GM12878 (cell line): ENCODE results near the gene LAMB4. TPM values are rescaled to one million over a fixed set of nuclear protein-coding genes. Genes with fewer than 3 reads are reported as not detected.
A peak's percentile ranks its signal among the peaks of the same experiment; 100 is the strongest.

Experiments
- ATAC-seq: fragments of 200-7000 bp; cut with Tn5 transposase; 3 replicates; pipeline ENCODE4 v1.9.1; 2020; ENCODE audit warnings: mild to moderate bottlenecking, moderate library complexity
- BruUV-seq: library from RNA; stranded (reverse); fragments of 400-500 nt; replicated peaks from 2 replicates; lab custom pipeline; 2021; lab: Mats Ljungman, UMichigan
- CTCF ChIA-PET: fragments of 300-600 bp; sonication (Branson Sonifier 250); formaldehyde crosslinking; extraction: SDS; loops from one replicate; lab custom pipeline; 2021; ENCODE audit warnings: inconsistent platforms; lab: Yijun Ruan, JAX
- POLR2A ChIA-PET: fragments of 350-600 bp; formaldehyde crosslinking; extraction: SDS; loops from one replicate; lab custom pipeline; 2021; ENCODE audit warnings: inconsistent platforms; lab: Charles Lee
- RAD21 ChIA-PET: fragments of 300-600 bp; sonication (Branson Sonifier 250); formaldehyde crosslinking; loops from one replicate; lab custom pipeline; 2023; ENCODE audit warnings: antibody characterized with exemption; ENCODE audit not compliant: unreplicated experiment; lab: Charles Lee
- SMC1A ChIA-PET: fragments of 300-600 bp; sonication (Branson Sonifier 250); formaldehyde crosslinking; loops from one replicate; lab custom pipeline; 2023; ENCODE audit not compliant: unreplicated experiment, uncharacterized antibody; lab: Charles Lee
- DNase-seq: peaks from one replicate; pipeline ENCODE4 v3.0.0-alpha.2; 2011; ENCODE audit warnings: low read depth, low spot score
- FAIRE-seq: peaks from 3 replicates; lab custom pipeline; 2011; peaks lifted over from hg19 to GRCh38; lab: Jason Lieb, UNC
- H2AFZ ChIP-seq: 2 replicates; pipeline ENCODE4 v1.6.0; 2011; ENCODE audit warnings: low read depth, low read length, control low read depth; ENCODE audit not compliant: control insufficient read depth
- H3K27ac ChIP-seq: 2 replicates; pipeline ENCODE4 v1.5.1; 2011; ENCODE audit warnings: control low read depth; ENCODE audit not compliant: control insufficient read depth, insufficient read depth
- H3K27me3 ChIP-seq, 2 experiments: replicated peaks in 1 of 2; 2 replicates each; pipeline versions ENCODE4 v1.6.0 to v1.6.1; 2011; ENCODE audit warnings: low read length in 1 of 2; ENCODE audit not compliant: control insufficient read depth in 2 of 2, insufficient read depth in 2 of 2
- H3K36me3 ChIP-seq, 2 experiments: 2 replicates each; pipeline ENCODE4 v1.5.1; 2011; ENCODE audit warnings: low read length in 1 of 2; ENCODE audit not compliant: control insufficient read depth in 2 of 2, insufficient read depth in 2 of 2
- H3K4me1 ChIP-seq: 2 replicates; pipeline ENCODE4 v1.6.1; 2011; ENCODE audit warnings: mild to moderate bottlenecking, low read length, moderate library complexity, mixed read lengths; ENCODE audit not compliant: control insufficient read depth, insufficient read depth
- H3K4me2 ChIP-seq: 2 replicates; pipeline ENCODE4 v1.6.0; 2011; ENCODE audit warnings: control low read depth; ENCODE audit not compliant: control insufficient read depth, insufficient read depth
- H3K4me3 ChIP-seq: fragments of 200-600 bp; sonication (generic); 2 replicates; pipeline ENCODE4 v1.5.1; 2016
- H3K79me2 ChIP-seq: 2 replicates; pipeline ENCODE4 v1.6.0; 2011; ENCODE audit warnings: low read length; ENCODE audit not compliant: control insufficient read depth, insufficient read depth
- H3K9ac ChIP-seq: 2 replicates; pipeline ENCODE4 v1.8.0; 2011; ENCODE audit warnings: low read length, control low read depth, mixed read lengths; ENCODE audit not compliant: control insufficient read depth, insufficient read depth
- H3K9me3 ChIP-seq: replicated peaks from 3 replicates; pipeline ENCODE4 v1.5.1; 2011; ENCODE audit warnings: mild to moderate bottlenecking, low read length; ENCODE audit not compliant: control insufficient read depth, insufficient read depth
- H4K20me1 ChIP-seq: 2 replicates; pipeline ENCODE4 v1.6.0; 2011; ENCODE audit not compliant: control insufficient read depth, insufficient read depth
- HDAC2 ChIP-seq: fragments of 200-600 bp; sonication (generic); IDR thresholded peaks from 2 replicates; pipeline ENCODE4 v1.6.1; 2017
- JUND ChIP-seq: IDR thresholded peaks from 2 replicates; pipeline ENCODE4 v1.6.1; 2012; ENCODE audit warnings: low read depth, mild to moderate bottlenecking, low read length, improper control_type of control experiment, moderate library complexity
- RAD21 ChIP-seq: IDR thresholded peaks from 2 replicates; pipeline ENCODE4 v1.6.1; 2011; ENCODE audit warnings: mild to moderate bottlenecking, low read depth, low read length, moderate library complexity; ENCODE audit not compliant: insufficient read depth
- SMC3 ChIP-seq: IDR thresholded peaks from 2 replicates; pipeline ENCODE4 v1.6.1; 2011; ENCODE audit warnings: low read length, improper control_type of control experiment, borderline replicate concordance
- YBX1 ChIP-seq: fragments of 450-650 bp; IDR thresholded peaks from 2 replicates; pipeline ENCODE4 v1.6.1; 2016; ENCODE audit warnings: antibody characterized with exemption
- WGBS: methylation state at CpG from one replicate; pipeline ENCODE4 v1.1.6; 2016; ENCODE audit warnings: low lambda C conversion rate; ENCODE audit not compliant: insufficient replicate concordance, insufficient coverage; ENCODE audit errors: missing lambda C conversion rate; 5-methylcytosine and 5-hydroxymethylcytosine counted together
- in situ Hi-C: fragments of 300-500 bp; cut with MboI; formaldehyde crosslinking; loops from 9 replicates; pipeline ENCODE4 v1.14.3; 2018; ENCODE audit warnings: mixed read lengths
- intact Hi-C: fragments of 100-400 bp; cut with micrococcal nuclease; formaldehyde crosslinking; loops from one replicate; pipeline ENCODE4 v1.14.2; 2022; ENCODE audit not compliant: unreplicated experiment
- polyA plus RNA-seq, 11 experiments: library from polyadenylated mRNA; depleted of rRNA in 4 of 11; unstranded in 6 of 11; stranded (reverse) in 5 of 11; fragments of >200 nt; fragmentation: Nextera tagmentation in 4 of 11; fragmentation: Illumina TruSeq in 1 of 11; extraction: Ambion mirVana in 4 of 11; extraction: Trizol in 1 of 11; gene quantifications; 1 replicate in 1 of 11; 2 replicates in 10 of 11; pipeline versions ENCODE4 v1.2.1 to v1.2.3, GENCODE V29; 2011 to 2016; ENCODE audit warnings: inconsistent platforms in 2 of 11, missing spikeins in 2 of 11, low read depth in 1 of 11
- total RNA-seq, 4 experiments: library from RNA; depleted of rRNA in 3 of 4; stranded (reverse); fragments of >200 nt in 3 of 4; fragmentation: Illumina TruSeq in 1 of 4; extraction: Trizol in 1 of 4; gene quantifications; 2 replicates each; pipeline versions ENCODE4 v1.2.1 to v1.2.3, GENCODE V29; 2013 to 2021
- TF ChIP-seq, protein P1 (sequence below), 3 experiments: IDR thresholded peaks in 2 of 3; conservative IDR thresholded peaks in 1 of 3; 2 replicates each; pipeline ENCODE4 v1.5.1; 2011; ENCODE audit warnings: low read depth in 3 of 3, low read length in 3 of 3, mild to moderate bottlenecking in 3 of 3, control low read depth in 2 of 3, moderate library complexity in 2 of 3, inconsistent platforms in 1 of 3, mixed read lengths in 1 of 3; ENCODE audit not compliant: control insufficient read depth in 2 of 3, insufficient read depth in 1 of 3; ENCODE audit errors: extremely low read depth in 1 of 3

Gene LAMB4
- total and polyA plus RNA-seq, 10 of the 15 experiments (the other 5 are each of a cell fraction or from before 2014, with no cell fraction given), result 0.04 to 0.06 TPM; not detected in 8

GRCh38 chr7:108109221-108109908 lies 20.8 kb downstream of the LAMB4 start:
- intact Hi-C loops (loop anchor here (1.0 kb wide), 1 partner anchor 37 kb away; no protein-coding TSS in a partner anchor), in situ Hi-C loops (no loop called here)
- Histone ChIP-seq H3K4me1 (no peaks in the 10 kb centered on the region), H3K27me3 (no peaks in the 10 kb centered on the region), H2AFZ (no peak overlapping the region)
- POLR2A ChIA-PET, result interaction anchor here (1.0 kb wide), 1 partner anchor 9 kb away, joined by 3 read pairs; no protein-coding TSS in a partner anchor
- no peak for FAIRE-seq
- peak; percentile 91 for ATAC-seq
- TF ChIP-seq RAD21 (peak; percentile 52), HDAC2 (no peak), YBX1 (no peak), SMC3 (peak; percentile 50; the same call in 1 of the 2 replicates), JUND (no peak)
- TF ChIP-seq, protein P1, sequence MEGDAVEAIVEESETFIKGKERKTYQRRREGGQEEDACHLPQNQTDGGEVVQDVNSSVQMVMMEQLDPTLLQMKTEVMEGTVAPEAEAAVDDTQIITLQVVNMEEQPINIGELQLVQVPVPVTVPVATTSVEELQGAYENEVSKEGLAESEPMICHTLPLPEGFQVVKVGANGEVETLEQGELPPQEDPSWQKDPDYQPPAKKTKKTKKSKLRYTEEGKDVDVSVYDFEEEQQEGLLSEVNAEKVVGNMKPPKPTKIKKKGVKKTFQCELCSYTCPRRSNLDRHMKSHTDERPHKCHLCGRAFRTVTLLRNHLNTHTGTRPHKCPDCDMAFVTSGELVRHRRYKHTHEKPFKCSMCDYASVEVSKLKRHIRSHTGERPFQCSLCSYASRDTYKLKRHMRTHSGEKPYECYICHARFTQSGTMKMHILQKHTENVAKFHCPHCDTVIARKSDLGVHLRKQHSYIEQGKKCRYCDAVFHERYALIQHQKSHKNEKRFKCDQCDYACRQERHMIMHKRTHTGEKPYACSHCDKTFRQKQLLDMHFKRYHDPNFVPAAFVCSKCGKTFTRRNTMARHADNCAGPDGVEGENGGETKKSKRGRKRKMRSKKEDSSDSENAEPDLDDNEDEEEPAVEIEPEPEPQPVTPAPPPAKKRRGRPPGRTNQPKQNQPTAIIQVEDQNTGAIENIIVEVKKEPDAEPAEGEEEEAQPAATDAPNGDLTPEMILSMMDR (IDR thresholded peaks at IDR 0.05 in 2 of 3, conservative IDR thresholded peaks at IDR 0.05 in 1 of 3; ENCODE audit: control insufficient read depth in 2 of 3, extremely low read depth in 1 of 3, insufficient read depth in 1 of 3, low read depth in 3 of 3, low read length in 3 of 3), result peak; percentile 47 to 65 (median 60)
- TF ChIP-seq, all 136 proteins: peak for 3
- H3K9me3 ChIP-seq, result no peaks in the 10 kb centered on the region
- no peak for DNase-seq
- no peak overlapping the region for H3K9ac ChIP-seq
- ChIA-PET CTCF (interaction anchor here (0.8 to 11.0 kb wide), 10 partner anchors 9 to 385 kb away, joined by 3 to 254 read pairs (median 4); partner anchors contain the start of gene LAMB4), SMC1A (interaction anchor here (1.2 to 2.4 kb wide), 2 partner anchors 34 to 36 kb away, joined by 6 to 22 read pairs; no protein-coding TSS in a partner anchor), RAD21 (interaction anchor here (0.7 to 6.3 kb wide), 4 partner anchors 13 to 175 kb away, joined by 3 to 142 read pairs (median 4); no protein-coding TSS in a partner anchor)
- H3K27ac ChIP-seq, result no peak overlapping the region
- H3K36me3 ChIP-seq, result no peaks in the 10 kb centered on the region
- H3K4me2 ChIP-seq, result no peak overlapping the region
- H3K79me2 ChIP-seq, result no peaks in the 10 kb centered on the region
- no peaks in the 10 kb centered on the region for H4K20me1 ChIP-seq
- no peak overlapping the region for H3K4me3 ChIP-seq
- no TSS peak for BruUV-seq
- 45% methylated on average over 2 of the region's 2 CpGs for WGBS
